Measurements from ENCODE around the gene IL12RB1.

IL12RB1 gene

DNA sequence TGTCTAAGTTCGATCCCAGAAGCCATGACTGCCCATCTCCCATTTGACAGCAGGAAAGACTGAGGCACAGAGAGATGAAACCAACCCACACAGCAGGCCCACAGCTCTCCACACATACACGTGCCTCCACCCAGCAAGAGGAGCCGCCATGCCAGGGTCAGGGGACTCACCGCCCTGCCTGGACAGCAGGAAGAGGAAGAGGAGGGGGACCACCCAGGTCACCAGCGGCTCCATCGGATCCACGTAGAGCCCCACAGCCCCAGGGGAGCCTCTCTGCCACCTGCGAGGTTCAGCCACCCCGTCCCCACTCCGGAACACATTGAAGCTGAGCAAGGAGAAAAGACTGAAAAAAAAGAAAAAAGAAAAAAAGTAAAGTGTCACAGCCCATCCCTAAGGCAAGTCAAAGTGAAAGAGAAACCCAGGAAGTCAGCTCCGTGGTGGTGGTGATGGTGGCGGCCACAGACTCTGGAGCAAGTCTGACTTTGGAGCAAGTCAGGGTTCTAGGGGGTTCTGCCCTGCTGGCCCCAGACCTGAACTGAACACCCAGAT, at the start of gene IL12RB1:
Gene IL12RB1, minus strand, starts transcription at position 345 of the 549 bp plus-strand sequence. Its CDS starts 111 bp downstream, at position 234.
- no peak for TF ChIP-seq CTCF (conservative IDR thresholded peaks at IDR 0.05; ENCODE audit: low read depth)
- peak within 1 kb of the TSS; percentile 73 for H3K27ac ChIP-seq
- CTCF ChIA-PET: no interaction called here
- no peak for DNase-seq (ENCODE audit: low spot score)
- POLR2A ChIA-PET (ENCODE audit: low non-redundant PET): interaction anchor here (1.0 kb wide), 1 partner anchor 16 kb away, joined by 5 read pairs; no protein-coding TSS in a partner anchor

DNA sequence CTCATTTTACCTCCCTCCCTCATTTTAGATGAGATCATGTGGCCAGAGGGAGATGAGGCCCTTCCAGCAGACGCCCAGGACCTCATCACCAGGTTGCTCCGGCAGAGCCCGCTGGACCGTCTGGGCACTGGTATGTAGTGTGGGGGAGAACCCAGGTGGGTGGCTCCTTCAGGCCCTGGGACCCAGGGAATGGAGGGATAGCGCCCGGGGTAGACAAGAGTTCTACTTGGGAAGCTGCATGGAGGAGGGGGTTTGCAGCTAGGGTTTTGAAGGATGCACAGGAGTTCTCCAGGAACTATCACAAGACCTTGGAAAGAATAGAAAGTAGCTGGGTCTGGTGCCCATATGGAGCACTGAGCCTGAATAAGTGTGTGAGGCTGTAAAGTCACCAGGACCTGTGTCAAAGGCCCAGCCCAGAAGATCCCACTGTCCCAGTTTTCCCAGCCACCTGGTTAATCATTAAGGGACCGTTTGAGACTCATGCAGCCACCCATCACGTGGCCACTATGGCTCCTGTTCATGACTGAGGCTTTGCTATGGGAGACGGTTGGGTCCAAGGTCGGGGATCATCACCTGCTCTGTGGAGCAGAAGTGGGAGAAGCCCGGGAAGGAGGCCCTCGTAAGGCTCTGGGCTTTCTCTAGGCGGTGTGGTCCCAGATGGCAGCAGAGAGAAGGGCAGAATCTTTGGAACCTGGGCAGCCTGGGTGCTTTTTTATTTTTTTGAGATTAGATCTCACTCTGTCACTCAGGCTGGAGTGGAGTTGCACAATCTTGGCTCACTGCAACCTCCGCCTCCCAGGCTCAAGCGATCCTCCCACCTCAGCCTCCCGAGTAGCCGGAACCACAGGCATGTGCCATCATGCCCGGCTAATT, 49.2 kb upstream of the IL12RB1 start:
- peak overlapping the region; percentile 60 for H3K27ac ChIP-seq
- CTCF ChIA-PET: no interaction called here
- no peak for DNase-seq (ENCODE audit: low spot score)
- POLR2A ChIA-PET (ENCODE audit: low non-redundant PET): no interaction called here
- TF ChIP-seq CTCF (conservative IDR thresholded peaks at IDR 0.05; ENCODE audit: low read depth): no peak

GRCh38 chr19:18131841-18132596, 45.3 kb upstream of the IL12RB1 start:
- ChIA-PET CTCF (no interaction called here), POLR2A (ENCODE audit: low non-redundant PET) (no interaction called here)
- no peak for TF ChIP-seq CTCF (conservative IDR thresholded peaks at IDR 0.05; ENCODE audit: low read depth)
- no peak overlapping the region for H3K27ac ChIP-seq
- no peak for DNase-seq (ENCODE audit: low spot score)

DNA sequence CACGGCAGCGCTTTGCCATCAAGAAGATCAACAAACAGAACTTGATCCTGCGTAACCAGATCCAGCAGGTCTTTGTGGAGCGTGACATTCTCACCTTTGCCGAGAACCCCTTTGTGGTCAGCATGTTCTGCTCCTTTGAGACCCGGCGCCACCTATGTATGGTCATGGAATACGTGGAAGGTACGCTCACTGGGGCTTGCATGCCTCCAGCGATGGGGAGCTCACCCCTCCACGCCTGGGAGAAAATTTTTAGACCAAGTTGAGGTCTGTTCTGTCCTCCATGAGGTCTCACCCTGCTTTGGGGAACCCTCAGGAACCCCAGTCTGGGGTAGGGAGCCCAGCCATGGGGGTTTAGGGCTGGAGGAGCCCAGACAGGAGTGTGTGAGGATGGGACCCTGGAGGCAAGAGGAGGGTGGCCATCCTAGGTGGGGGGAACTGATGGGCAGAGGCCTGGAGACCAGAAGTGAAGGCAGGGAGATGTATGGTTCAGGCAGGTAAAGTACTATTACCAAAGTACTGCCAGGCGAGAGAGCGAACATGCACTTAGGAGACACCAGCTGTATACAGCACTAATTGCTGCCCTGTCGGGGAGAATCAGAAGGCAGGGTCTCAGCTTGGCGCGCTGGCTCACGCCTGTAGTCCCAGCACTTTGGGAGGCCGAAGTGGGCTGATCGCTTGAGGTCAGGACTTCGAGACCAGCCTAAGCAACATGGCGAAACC, 43.9 kb upstream of the IL12RB1 start:
- no peak overlapping the region for H3K27ac ChIP-seq
- no peak for DNase-seq (ENCODE audit: low spot score)
- ChIA-PET CTCF (interaction anchor here (0.5 to 0.6 kb wide), 2 partner anchors 112 to 1513 kb away, joined by 3 read pairs; partner anchors contain the start of gene GMIP), POLR2A (ENCODE audit: low non-redundant PET) (no interaction called here)
- no peak for TF ChIP-seq CTCF (conservative IDR thresholded peaks at IDR 0.05; ENCODE audit: low read depth)

DNA sequence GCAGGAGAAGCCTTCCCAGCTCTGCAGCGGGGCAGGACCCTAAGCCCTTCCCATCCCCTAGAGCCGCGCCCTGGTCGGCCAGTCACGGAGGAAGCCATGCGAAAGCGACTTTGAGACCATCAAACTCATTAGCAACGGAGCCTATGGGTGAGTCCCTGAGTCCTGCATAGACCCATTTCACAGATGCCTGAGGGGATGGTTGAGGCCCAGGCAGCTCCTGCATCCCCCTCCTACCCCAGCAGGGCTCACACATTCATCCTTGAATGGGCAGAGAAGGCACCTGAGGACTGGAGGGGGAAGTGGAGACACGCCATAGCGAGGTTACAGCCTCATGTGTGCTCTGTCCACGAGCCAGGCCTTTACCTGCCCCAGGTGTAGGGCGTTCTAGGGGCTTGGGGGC, 42.1 kb upstream of the IL12RB1 start:
- no peak for DNase-seq (ENCODE audit: low spot score)
- ChIA-PET CTCF (interaction anchor here (0.8 kb wide), 1 partner anchor 337 kb away, joined by 4 read pairs; no protein-coding TSS in a partner anchor), POLR2A (ENCODE audit: low non-redundant PET) (no interaction called here)

More for the DNA sequence above, 42.1 kb upstream of the IL12RB1 start:
- TF ChIP-seq CTCF (conservative IDR thresholded peaks at IDR 0.05; ENCODE audit: low read depth): no peak
- peak overlapping the region; percentile 29 for H3K27ac ChIP-seq

Data from RWPE1 (cell line).